Spleen (tissue), 11 donors: ENCODE measurements around the gene VDAC1. TPM values are rescaled to one million over a fixed set of nuclear protein-coding genes. Genes with fewer than 3 reads are reported as not detected.

Experiments used
- DNase-seq: peaks from one replicate; pipeline ENCODE4 v3.0.0-alpha.2; 2020
- H3K27ac ChIP-seq, 8 donors: fragments of 200-600 bp; sonication (generic) in 7 of 8; 1 replicate in 4 of 8; 2 replicates in 4 of 8; pipeline versions ENCODE4 v1.5.0 to v1.8.0; 2016 to 2021; ENCODE audit warnings: inconsistent platforms in 4 of 8, mild to moderate bottlenecking in 4 of 8, moderate library complexity in 1 of 8
- H3K27me3 ChIP-seq, 7 donors: fragments of 200-600 bp; sonication (generic) in 6 of 7; replicated peaks in 1 of 7; 1 replicate in 4 of 7; 2 replicates in 3 of 7; pipeline versions ENCODE4 v1.5.0 to v1.8.0; 2016 to 2021; ENCODE audit warnings: inconsistent platforms in 3 of 7, mild to moderate bottlenecking in 1 of 7
- H3K36me3 ChIP-seq, 6 donors: fragments of 200-600 bp; sonication (generic) in 5 of 6; 1 replicate in 4 of 6; 2 replicates in 2 of 6; pipeline versions ENCODE4 v1.5.0 to v1.8.0; 2016 to 2021; ENCODE audit warnings: inconsistent platforms in 2 of 6
- H3K4me1 ChIP-seq, 6 donors: fragments of 200-600 bp; sonication (generic) in 5 of 6; 1 replicate in 3 of 6; 2 replicates in 3 of 6; pipeline versions ENCODE4 v1.5.0 to v1.8.0; 2016 to 2021; ENCODE audit warnings: inconsistent platforms in 3 of 6
- H3K4me3 ChIP-seq, 8 donors: fragments of 200-600 bp; sonication (generic) in 7 of 8; 1 replicate in 4 of 8; 2 replicates in 4 of 8; pipeline versions ENCODE4 v1.5.0 to v1.8.0; 2016 to 2021; ENCODE audit warnings: inconsistent platforms in 4 of 8, mild to moderate bottlenecking in 4 of 8, moderate library complexity in 2 of 8
- H3K9me3 ChIP-seq, 8 donors: fragments of 200-600 bp; sonication (generic) in 7 of 8; 1 replicate in 4 of 8; 2 replicates in 4 of 8; pipeline versions ENCODE4 v1.5.0 to v1.8.0; 2016 to 2021; ENCODE audit warnings: inconsistent platforms in 4 of 8
- POLR2A ChIP-seq, 3 donors: fragments of 450-650 bp; IDR thresholded peaks; one replicate each; pipeline ENCODE4 v1.5.1; 2017; ENCODE audit warnings: antibody characterized with exemption in 3 of 3, mild to moderate bottlenecking in 1 of 3
- POLR2AphosphoS5 ChIP-seq, 3 donors: sonication (generic); formaldehyde crosslinking; IDR thresholded peaks; one replicate each; pipeline ENCODE4 v1.5.1; 2017; ENCODE audit warnings: antibody characterized with exemption in 3 of 3
- whole genome bisulfite sequencing, 5 donors: extraction: QIAGEN DNeasy Blood & Tissue Kit in 3 of 5; methylation state at CpG; one replicate each; pipeline versions ENCODE4 v1.1.5 to v1.1.7; 2013 to 2018; 5-methylcytosine and 5-hydroxymethylcytosine counted together
- intact Hi-C: fragments of 100-400 bp; cut with DNase I; formaldehyde crosslinking; loops from one replicate; pipeline ENCODE4 v1.15.0; 2023; ENCODE audit warnings: low total_unique reads
- polyA plus RNA-seq, 3 donors: library from polyadenylated mRNA; stranded (reverse); fragments of 200-250 nt; gene quantifications; one replicate each; pipeline ENCODE4 v1.2.1, GENCODE V29; 2013
- total RNA-seq, 7 donors: library from RNA; depleted of rRNA in 3 of 7; stranded (reverse); fragments of >200 nt in 3 of 7; fragmentation: NEBNext Ultra II Directional in 4 of 7; extraction: Animal tissue kit (Norgen Biotek cat#: 25700) in 4 of 7; gene quantifications; one replicate each; pipeline versions ENCODE4 v1.1.0 to v1.2.1, GENCODE V29; 2016 to 2021
- TF ChIP-seq, protein P1 (sequence below), 11 experiments: fragments of 200-600 bp in 7 of 11; fragments of 450-650 bp in 4 of 11; sonication (generic) in 4 of 11; IDR thresholded peaks in 8 of 11; conservative IDR thresholded peaks in 3 of 11; 1 replicate in 7 of 11; 2 replicates in 4 of 11; pipeline versions ENCODE4 v1.4.0 to v1.8.0; 2016 to 2021; ENCODE audit warnings: antibody characterized with exemption in 11 of 11, inconsistent platforms in 4 of 11, mild to moderate bottlenecking in 1 of 11
- donor health status: healthy with polysubstance abuse.
- donor health status: DM: no; HTN: no; CAD: no; lungs with moderate emphysema.
- donor health status: DM: no; HTN: no; CAD: no.
- donor health status: Bipolar disorder and iron deficiency.
- donor health status: healthy.
- donor health status: DM: no; HTN: no; CAD: no.
- donor health status: DM: yes; HTN: yes; CAD: no.

The VDAC1 gene
- total and polyA plus RNA-seq, 10 donors = 53.3 to 100 (median 84.7) TPM

GRCh38 chr5:133930813-133931090, 74.0 kb downstream of the VDAC1 start:
- 15 to 29% (median 22%) methylated on average over 3 of the region's 3 CpGs for WGBS, 5 donors
- Histone ChIP-seq H3K27me3 (no peaks in the 10 kb centered on the region), H3K36me3 (no peaks in the 10 kb centered on the region), H3K27ac (peak overlapping the region in 6 of 8 donors; percentile 30 to 88 (median 60)), H3K4me3 (peak overlapping the region in 2 of 8 donors; percentile 24 to 42), H3K9me3 (no peaks in the 10 kb centered on the region), H3K4me1 (peaks cover 8 to 76% (median 63%) of the 10 kb centered on the region in 6 donors)
- intact Hi-C loops = no loop called here
- DNase-seq = no peak
- TF ChIP-seq POLR2A (IDR thresholded peaks at IDR 0.05) (no peak), POLR2AphosphoS5 (IDR thresholded peaks at IDR 0.05) (no peak)
- TF ChIP-seq, protein P1, sequence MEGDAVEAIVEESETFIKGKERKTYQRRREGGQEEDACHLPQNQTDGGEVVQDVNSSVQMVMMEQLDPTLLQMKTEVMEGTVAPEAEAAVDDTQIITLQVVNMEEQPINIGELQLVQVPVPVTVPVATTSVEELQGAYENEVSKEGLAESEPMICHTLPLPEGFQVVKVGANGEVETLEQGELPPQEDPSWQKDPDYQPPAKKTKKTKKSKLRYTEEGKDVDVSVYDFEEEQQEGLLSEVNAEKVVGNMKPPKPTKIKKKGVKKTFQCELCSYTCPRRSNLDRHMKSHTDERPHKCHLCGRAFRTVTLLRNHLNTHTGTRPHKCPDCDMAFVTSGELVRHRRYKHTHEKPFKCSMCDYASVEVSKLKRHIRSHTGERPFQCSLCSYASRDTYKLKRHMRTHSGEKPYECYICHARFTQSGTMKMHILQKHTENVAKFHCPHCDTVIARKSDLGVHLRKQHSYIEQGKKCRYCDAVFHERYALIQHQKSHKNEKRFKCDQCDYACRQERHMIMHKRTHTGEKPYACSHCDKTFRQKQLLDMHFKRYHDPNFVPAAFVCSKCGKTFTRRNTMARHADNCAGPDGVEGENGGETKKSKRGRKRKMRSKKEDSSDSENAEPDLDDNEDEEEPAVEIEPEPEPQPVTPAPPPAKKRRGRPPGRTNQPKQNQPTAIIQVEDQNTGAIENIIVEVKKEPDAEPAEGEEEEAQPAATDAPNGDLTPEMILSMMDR (IDR thresholded peaks at IDR 0.05 in 8 of 11, conservative IDR thresholded peaks at IDR 0.05 in 3 of 11) = no peak

- 39 to 49% (median 41%) methylated on average over 14 to 16 of the region's 16 CpGs for WGBS, 5 donors
- Histone ChIP-seq H3K27me3 (no peaks in the 10 kb centered on the region), H3K27ac (peak overlapping the region; percentile 18 to 88 (median 46)), H3K9me3 (no peaks in the 10 kb centered on the region), H3K4me3 (peak overlapping the region in 2 of 8 donors; percentile 24 to 42), H3K4me1 (peaks cover 8 to 73% (median 63%) of the 10 kb centered on the region in 6 donors), H3K36me3 (no peaks in the 10 kb centered on the region)
- DNase-seq = no peak
- TF ChIP-seq POLR2A (IDR thresholded peaks at IDR 0.05) = no peak
- TF ChIP-seq POLR2AphosphoS5 (IDR thresholded peaks at IDR 0.05) = peak in 2 of 3 donors; percentile 14 to 32
- intact Hi-C loops = no loop called here
Observed at GRCh38 chr5:133930061-133930812, 74.5 kb downstream of the VDAC1 start.

GRCh38 chr5:133928587-133929393, 76.0 kb downstream of the VDAC1 start:
- Histone ChIP-seq H3K36me3 (no peaks in the 10 kb centered on the region), H3K27ac (peak overlapping the region in 7 of 8 donors; percentile 45 to 88 (median 52)), H3K27me3 (no peaks in the 10 kb centered on the region), H3K9me3 (no peaks in the 10 kb centered on the region), H3K4me3 (no peak overlapping the region), H3K4me1 (peaks cover 8 to 58% (median 49%) of the 10 kb centered on the region in 6 donors)
- TF ChIP-seq POLR2A (IDR thresholded peaks at IDR 0.05) (no peak), POLR2AphosphoS5 (IDR thresholded peaks at IDR 0.05) (no peak)
- TF ChIP-seq, protein P1 (IDR thresholded peaks at IDR 0.05 in 8 of 11, conservative IDR thresholded peaks at IDR 0.05 in 3 of 11) = no peak
- WGBS, 5 donors = 55 to 63% (median 60%) methylated on average over 9 of the region's 9 CpGs
- no peak for DNase-seq
- intact Hi-C loops = no loop called here

DNA sequence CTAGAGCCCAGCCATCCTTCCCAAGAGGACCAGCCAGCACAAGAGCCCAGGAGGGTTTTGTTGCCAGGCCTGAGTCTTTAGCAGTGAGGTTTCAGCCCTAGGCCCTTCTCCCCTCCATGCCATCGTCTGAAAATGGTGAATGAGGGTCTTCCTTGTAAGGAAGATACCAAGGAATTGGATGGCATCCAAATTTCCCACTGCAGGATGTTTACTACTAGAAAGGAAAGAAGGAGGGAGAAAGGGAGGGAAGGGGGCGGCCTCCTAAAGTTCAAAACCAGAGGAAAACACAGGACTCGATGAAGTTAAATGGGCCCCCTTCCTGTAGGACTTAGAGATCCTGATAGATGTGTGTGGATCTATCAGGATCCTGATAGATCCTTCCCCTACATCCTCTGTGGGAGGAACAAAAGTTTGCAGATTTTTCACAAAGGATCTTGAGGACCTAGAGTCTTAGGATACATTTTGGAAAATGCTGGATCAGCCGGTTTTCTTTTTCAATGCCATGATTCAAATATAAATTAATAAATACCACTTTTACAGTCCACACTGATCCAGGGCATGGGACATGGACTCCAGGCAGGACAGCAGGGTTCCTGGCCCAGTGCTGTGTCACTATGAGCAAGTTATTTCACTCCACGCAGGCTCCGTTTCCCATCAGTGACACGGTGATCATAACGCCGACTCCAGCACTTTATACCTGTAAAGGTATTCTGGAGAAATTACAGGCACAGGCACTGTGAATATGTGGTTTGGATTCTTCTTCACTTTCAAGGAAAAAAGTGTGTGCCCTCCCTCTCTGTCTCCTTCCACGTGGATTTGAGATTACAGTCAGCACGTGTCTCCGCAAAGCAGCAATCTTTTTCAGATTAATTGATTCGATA, 77.2 kb downstream of the VDAC1 start:
- WGBS, 5 donors = 74 to 85% (median 79%) methylated on average over 13 of the region's 13 CpGs
- peak overlapping the region in 2 of 8 donors; percentile 72 to 88 for H3K27ac ChIP-seq
- TF ChIP-seq POLR2A (IDR thresholded peaks at IDR 0.05) = no peak
- TF ChIP-seq POLR2AphosphoS5 (IDR thresholded peaks at IDR 0.05) = no peak
- TF ChIP-seq, protein P1 (IDR thresholded peaks at IDR 0.05 in 8 of 11, conservative IDR thresholded peaks at IDR 0.05 in 3 of 11) = no peak
- intact Hi-C loops = no loop called here
- no peaks in the 10 kb centered on the region for H3K27me3 ChIP-seq
- H3K4me3 ChIP-seq = no peak overlapping the region
- no peaks in the 10 kb centered on the region for H3K36me3 ChIP-seq
- H3K4me1 ChIP-seq = peaks cover 8 to 46% (median 37%) of the 10 kb centered on the region in 6 donors
- H3K9me3 ChIP-seq = no peaks in the 10 kb centered on the region
- no peak for DNase-seq
